ENCODE measurements around the gene BPIFB2. TPM values are rescaled to one million over a fixed set of nuclear protein-coding genes. Genes with fewer than 3 reads are reported as not detected.

The BPIFB2 gene
- polyA plus RNA-seq, 1 of the 3 experiments (the other 2 are of a cell fraction) = not detected

- H4K20me1 ChIP-seq (ENCODE audit: insufficient read depth) = no peaks in the 10 kb centered on the region
- POLR2A ChIA-PET = no interaction called here
- 39% methylated on average over 8 of the region's 8 CpGs for WGBS (ENCODE audit: low lambda C conversion rate)
Measured at GRCh38 chr20:32991792-32992641, 15.5 kb upstream of the BPIFB2 start.

GRCh38 chr20:32993496-32994050 lies 13.9 kb upstream of the BPIFB2 start:
- no peak for DNase-seq
- no peak overlapping the region for H3K9ac ChIP-seq
- no peaks in the 10 kb centered on the region for H4K20me1 ChIP-seq (ENCODE audit: insufficient read depth)
- 24% methylated on average over 8 of the region's 8 CpGs for WGBS (ENCODE audit: low lambda C conversion rate)
- H3K79me2 ChIP-seq (ENCODE audit: insufficient read depth) = no peaks in the 10 kb centered on the region
- ChIA-PET CTCF (no interaction called here), POLR2A (no interaction called here)
- no peak overlapping the region for H2AFZ ChIP-seq (ENCODE audit: low read depth)
- no peaks in the 10 kb centered on the region for H3K9me3 ChIP-seq
- H3K9me2 ChIP-seq = no peaks in the 10 kb centered on the region
- H3K4me3 ChIP-seq (ENCODE audit: low read depth in 2 of 2, low read length in 1 of 2) = no peak overlapping the region
- TF ChIP-seq EP300 (IDR thresholded peaks at IDR 0.05; ENCODE audit: borderline replicate concordance in 1 of 2, low read depth in 1 of 2, low read length in 1 of 2) (no peak), SIN3A (IDR thresholded peaks at IDR 0.05; ENCODE audit: borderline replicate concordance, low read depth, low read length) (no peak), JUND (IDR thresholded peaks at IDR 0.05) (no peak)
- H3K36me3 ChIP-seq (replicated peaks in 1 of 2; ENCODE audit: control insufficient read depth in 1 of 2, insufficient read depth in 2 of 2, low read length in 1 of 2) = no peaks in the 10 kb centered on the region
- H3K4me2 ChIP-seq = no peak overlapping the region
- no peaks in the 10 kb centered on the region for H3F3A ChIP-seq (replicated peaks; ENCODE audit: insufficient read depth)
- H3K27ac ChIP-seq (ENCODE audit: low read depth in 2 of 2, low read length in 1 of 2) = no peak overlapping the region
- no peaks in the 10 kb centered on the region; the same call in 1 of the 2 replicates for H3K27me3 ChIP-seq (ENCODE audit: insufficient read depth)
- H3K4me1 ChIP-seq (ENCODE audit: control insufficient read depth in 1 of 2, insufficient read depth in 2 of 2, low read depth in 1 of 2, low read length in 1 of 2) = no peaks in the 10 kb centered on the region

More at GRCh38 chr20:32991792-32992641, 15.5 kb upstream of the BPIFB2 start:
- H3K4me2 ChIP-seq = no peak overlapping the region
- CTCF ChIA-PET = no interaction called here
- TF ChIP-seq IRF3 (IDR thresholded peaks at IDR 0.05; ENCODE audit: low read depth, low read length) (no peak), EZH2phosphoT487 (IDR thresholded peaks at IDR 0.05; ENCODE audit: borderline replicate concordance, low read depth) (no peak), FOXM1 (IDR thresholded peaks at IDR 0.05; ENCODE audit: low read depth) (no peak), TCF12 (IDR thresholded peaks at IDR 0.05) (no peak), GATA2 (CRISPR knock-in tag; IDR thresholded peaks at IDR 0.05) (no peak), RXRA (IDR thresholded peaks at IDR 0.05; ENCODE audit: borderline replicate concordance, low read depth) (no peak)
- H3K4me3 ChIP-seq (ENCODE audit: low read depth in 2 of 2, low read length in 1 of 2) = no peak overlapping the region
- no peaks in the 10 kb centered on the region for H3K9me3 ChIP-seq
- H3F3A ChIP-seq (replicated peaks; ENCODE audit: insufficient read depth) = no peaks in the 10 kb centered on the region
- no peak for DNase-seq
- H3K36me3 ChIP-seq (replicated peaks in 1 of 2; ENCODE audit: control insufficient read depth in 1 of 2, insufficient read depth in 2 of 2, low read length in 1 of 2) = no peaks in the 10 kb centered on the region
- no peak overlapping the region for H3K27ac ChIP-seq (ENCODE audit: low read depth in 2 of 2, low read length in 1 of 2)
- no peaks in the 10 kb centered on the region for H3K9me2 ChIP-seq
- no peaks in the 10 kb centered on the region; the same call in 1 of the 2 replicates for H3K27me3 ChIP-seq (ENCODE audit: insufficient read depth)
- H3K79me2 ChIP-seq (ENCODE audit: insufficient read depth) = no peaks in the 10 kb centered on the region
- H3K4me1 ChIP-seq (ENCODE audit: control insufficient read depth in 1 of 2, insufficient read depth in 2 of 2, low read depth in 1 of 2, low read length in 1 of 2) = no peaks in the 10 kb centered on the region
- no peak overlapping the region for H2AFZ ChIP-seq (ENCODE audit: low read depth)
- H3K9ac ChIP-seq = no peak overlapping the region

GRCh38 chr20:32995802-32996201 lies 11.7 kb upstream of the BPIFB2 start:
- no peak for DNase-seq
- Histone ChIP-seq H3K27ac (ENCODE audit: low read depth in 2 of 2, low read length in 1 of 2) (no peak overlapping the region), H3K79me2 (ENCODE audit: insufficient read depth) (no peaks in the 10 kb centered on the region), H3K9me3 (no peaks in the 10 kb centered on the region), H2AFZ (ENCODE audit: low read depth) (no peak overlapping the region), H3F3A (replicated peaks; ENCODE audit: insufficient read depth) (no peaks in the 10 kb centered on the region), H3K36me3 (replicated peaks in 1 of 2; ENCODE audit: control insufficient read depth in 1 of 2, insufficient read depth in 2 of 2, low read length in 1 of 2) (no peaks in the 10 kb centered on the region), H4K20me1 (ENCODE audit: insufficient read depth) (no peaks in the 10 kb centered on the region), H3K4me2 (no peak overlapping the region), H3K4me3 (ENCODE audit: low read depth in 2 of 2, low read length in 1 of 2) (no peak overlapping the region), H3K27me3 (ENCODE audit: insufficient read depth) (peaks cover 6% of the 10 kb centered on the region; the same call in 1 of the 2 replicates), H3K9me2 (no peaks in the 10 kb centered on the region), H3K4me1 (ENCODE audit: control insufficient read depth in 1 of 2, insufficient read depth in 2 of 2, low read depth in 1 of 2, low read length in 1 of 2) (no peaks in the 10 kb centered on the region), H3K9ac (no peak overlapping the region)
- ChIA-PET CTCF (interaction anchor here (0.7 to 1.4 kb wide), 2 partner anchors 10 to 19 kb away, joined by 3 to 4 read pairs; no protein-coding TSS in a partner anchor), POLR2A (no interaction called here)
- no peak for TF ChIP-seq IRF3 (IDR thresholded peaks at IDR 0.05; ENCODE audit: low read depth, low read length)
- TF ChIP-seq GATA2 (CRISPR knock-in tag; IDR thresholded peaks at IDR 0.05) = no peak
- no peak for TF ChIP-seq GABPA (IDR thresholded peaks at IDR 0.05; ENCODE audit: low read depth)
- no peak for TF ChIP-seq NFIC (IDR thresholded peaks at IDR 0.05; ENCODE audit: borderline replicate concordance)
- TF ChIP-seq EP300 (IDR thresholded peaks at IDR 0.05; ENCODE audit: borderline replicate concordance in 1 of 2, low read depth in 1 of 2, low read length in 1 of 2) = no peak
- no peak for TF ChIP-seq MXI1 (IDR thresholded peaks at IDR 0.05; ENCODE audit: low read depth, low read length)
- no peak for TF ChIP-seq RFX5 (IDR thresholded peaks at IDR 0.05; ENCODE audit: low read length)
- TF ChIP-seq ZBTB33 (IDR thresholded peaks at IDR 0.05; ENCODE audit: borderline replicate concordance, low read depth) = no peak
- TF ChIP-seq YY1 (IDR thresholded peaks at IDR 0.05; ENCODE audit: low read depth) = no peak
- no peak for TF ChIP-seq TEAD4 (IDR thresholded peaks at IDR 0.05; ENCODE audit: borderline replicate concordance, insufficient read depth)

All from SK-N-SH (cell line).